Parathyroid adenoma (tissue), 2 donors: ENCODE results near the gene CDKN2D.
A peak's percentile ranks its signal among the peaks of the same experiment; 100 is the strongest.
"Not testable (repeated sequence)": the region's sequence is repeated elsewhere in the genome, so short reads cannot be mapped to it uniquely, and the experiment has no call there.

Experiments used
- H2AFZ ChIP-seq: fragments of 300-600 bp; sonication (generic); one replicate; pipeline ENCODE4 v1.7.0; 2017; ENCODE audit warnings: antibody characterized with exemption, mild to moderate bottlenecking
- H3K27ac ChIP-seq: fragments of 300-600 bp; sonication (generic); one replicate; pipeline ENCODE4 v1.7.0; 2017
- H3K27me3 ChIP-seq: fragments of 300-600 bp; sonication (generic); one replicate; pipeline ENCODE4 v1.7.0; 2017; ENCODE audit warnings: low read length; ENCODE audit not compliant: control insufficient read depth, insufficient read depth
- H3K36me3 ChIP-seq: fragments of 300-600 bp; sonication (generic); one replicate; pipeline ENCODE4 v1.7.0; 2017; ENCODE audit warnings: low read length; ENCODE audit not compliant: control insufficient read depth, insufficient read depth
- H3K4me1 ChIP-seq: fragments of 300-600 bp; sonication (generic); one replicate; pipeline ENCODE4 v1.7.0; 2017; ENCODE audit warnings: control low read depth
- H3K4me2 ChIP-seq: fragments of 300-600 bp; sonication (generic); one replicate; pipeline ENCODE4 v1.7.0; 2017; ENCODE audit warnings: low read length
- H3K4me3 ChIP-seq: fragments of 300-600 bp; sonication (generic); one replicate; pipeline ENCODE4 v1.7.0; 2017; ENCODE audit warnings: low read depth, low read length
- H3K79me2 ChIP-seq: fragments of 300-600 bp; sonication (generic); one replicate; pipeline ENCODE4 v1.7.0; 2017; ENCODE audit warnings: control low read depth
- H3K9ac ChIP-seq: fragments of 300-600 bp; sonication (generic); one replicate; pipeline ENCODE4 v1.7.0; 2017; ENCODE audit warnings: mild to moderate bottlenecking
- H3K9me3 ChIP-seq: fragments of 300-600 bp; sonication (generic); one replicate; pipeline ENCODE4 v1.7.0; 2017; ENCODE audit warnings: low read length; ENCODE audit not compliant: control insufficient read depth
- CTCF ChIP-seq: fragments of 300-600 bp; sonication (generic); IDR thresholded peaks from one replicate; pipeline ENCODE4 v1.7.0; 2017; ENCODE audit warnings: antibody characterized with exemption, mild to moderate bottlenecking
- donor health status: primary hyperparathyroidism.

Gene CDKN2D

DNA sequence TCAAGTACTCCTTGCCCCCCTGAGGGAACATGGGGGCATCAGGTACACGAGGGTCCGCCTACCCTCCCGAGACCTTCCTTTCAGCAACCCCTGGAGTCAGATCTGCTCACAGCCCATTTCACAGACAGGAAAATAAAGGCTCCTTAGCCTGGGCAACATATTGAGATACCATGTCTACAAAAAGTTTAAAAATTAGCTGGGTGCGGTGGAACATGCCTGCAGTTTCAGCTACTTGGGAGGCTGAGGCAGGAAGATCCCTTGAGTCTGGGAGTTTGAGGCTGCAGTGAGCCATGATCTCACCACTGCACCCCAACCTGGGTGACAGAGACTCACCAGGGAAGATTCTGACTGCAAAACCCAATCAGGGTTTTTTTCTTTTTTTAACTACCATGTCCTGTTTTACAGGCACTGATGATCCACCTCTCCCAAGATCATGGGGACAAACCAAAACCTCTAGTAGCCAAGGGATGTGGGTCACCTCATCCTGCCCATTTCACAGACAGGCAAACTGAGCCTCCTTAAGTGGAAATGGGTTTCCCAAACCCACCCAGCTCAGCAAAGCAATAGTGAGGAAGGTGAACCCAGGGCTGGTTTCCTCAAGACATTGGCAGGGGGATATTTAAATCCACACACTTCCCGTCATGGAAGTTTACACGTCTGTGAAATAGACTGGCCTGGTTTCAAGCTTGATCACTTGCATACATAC lies 6.4 kb upstream of the CDKN2D start:
- Histone ChIP-seq H3K4me2 (no peak overlapping the region), H3K9ac (no peak overlapping the region), H2AFZ (no peak overlapping the region), H3K36me3 (no peaks in the 10 kb centered on the region), H3K4me3 (no peak overlapping the region), H3K9me3 (no peaks in the 10 kb centered on the region), H3K27me3 (no peaks in the 10 kb centered on the region), H3K27ac (no peak overlapping the region), H3K79me2 (no peaks in the 10 kb centered on the region), H3K4me1 (no peaks in the 10 kb centered on the region)
- no peak for TF ChIP-seq CTCF

DNA sequence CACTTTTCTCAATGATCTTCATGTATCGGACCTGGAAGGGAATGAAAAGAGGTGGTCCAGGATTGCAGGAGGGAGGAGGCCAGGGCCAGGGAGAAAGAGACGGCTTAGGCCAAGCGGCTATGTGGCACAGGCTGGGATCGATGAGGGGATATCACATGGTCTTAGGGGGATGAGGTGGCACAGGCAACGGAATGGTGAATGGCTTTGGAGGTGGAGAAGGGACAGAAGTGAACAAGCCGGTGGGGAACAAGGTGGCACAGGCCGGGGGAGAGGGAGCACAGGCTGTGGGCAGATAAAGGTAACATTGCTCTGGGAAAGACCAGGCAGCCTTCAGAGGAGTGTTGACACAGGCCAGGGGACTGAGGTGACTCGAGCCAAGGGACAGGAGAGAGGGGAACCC lies 5.7 kb upstream of the CDKN2D start:
- H3K9ac ChIP-seq, result no peak overlapping the region
- no peaks in the 10 kb centered on the region for H3K79me2 ChIP-seq
- no peaks in the 10 kb centered on the region for H3K36me3 ChIP-seq
- H3K4me2 ChIP-seq, result no peak overlapping the region
- no peaks in the 10 kb centered on the region for H3K9me3 ChIP-seq
- H3K27ac ChIP-seq, result no peak overlapping the region
- no peak overlapping the region for H2AFZ ChIP-seq
- H3K27me3 ChIP-seq, result no peaks in the 10 kb centered on the region
- no peak for TF ChIP-seq CTCF
- peaks cover 1% of the 10 kb centered on the region for H3K4me1 ChIP-seq
- no peak overlapping the region for H3K4me3 ChIP-seq

- not testable (repeated sequence) for H3K4me3 ChIP-seq, H3K27me3 ChIP-seq, H3K27ac ChIP-seq, H3K79me2 ChIP-seq, H3K4me2 ChIP-seq, H3K4me1 ChIP-seq, H2AFZ ChIP-seq, H3K9ac ChIP-seq, H3K36me3 ChIP-seq, H3K9me3 ChIP-seq
These were observed 5.0 kb upstream of the CDKN2D start for GRCh38 chr19:10573793-10574192.

DNA sequence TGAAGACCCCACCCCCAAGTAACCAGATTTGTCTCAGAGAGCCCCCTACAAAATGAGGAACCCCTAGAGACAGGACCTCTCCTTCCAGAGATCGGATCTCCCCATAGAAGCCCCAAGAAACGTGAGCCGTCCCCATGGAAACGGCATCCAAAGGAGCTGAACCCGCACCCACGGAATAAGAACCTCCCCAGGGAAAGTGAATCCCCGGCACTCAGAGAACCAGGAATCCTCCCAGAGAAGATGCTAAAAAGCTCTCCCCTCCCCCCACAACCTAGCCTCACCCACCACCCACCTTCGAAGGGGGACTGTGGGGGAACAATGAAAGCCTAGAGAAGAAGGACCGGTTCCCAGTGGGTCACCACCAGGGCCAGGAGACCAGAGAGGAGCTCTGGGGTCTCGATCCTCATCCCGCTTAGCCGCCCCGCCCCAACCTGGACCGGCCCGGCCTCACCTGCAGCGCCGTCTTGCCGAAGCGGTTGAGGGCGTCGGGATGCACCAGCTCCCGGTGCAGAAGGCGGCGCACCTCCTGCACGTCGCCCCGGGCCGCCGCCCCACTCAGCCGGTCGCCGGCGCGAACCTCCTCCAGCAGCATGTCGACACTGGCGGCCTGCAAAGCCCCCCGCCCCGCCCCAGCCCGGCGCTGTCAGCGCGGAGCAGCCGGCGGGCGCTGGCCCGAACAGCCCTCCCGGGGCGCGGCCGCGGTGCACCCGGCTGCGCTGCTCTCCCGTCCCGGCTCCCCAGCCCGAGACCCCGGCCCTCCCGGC lies 535 bp downstream of the CDKN2D start:
- Histone ChIP-seq H3K36me3 (no peaks in the 10 kb centered on the region), H3K79me2 (no peaks in the 10 kb centered on the region), H3K4me3 (peak overlapping the region; percentile 53), H3K4me1 (peaks cover 14% of the 10 kb centered on the region), H3K4me2 (peak overlapping the region; percentile 72), H2AFZ (peak overlapping the region; percentile 45), H3K27me3 (no peaks in the 10 kb centered on the region), H3K9ac (no peak overlapping the region), H3K9me3 (no peaks in the 10 kb centered on the region), H3K27ac (no peak overlapping the region)
- no peak for TF ChIP-seq CTCF

- peaks cover 14% of the 10 kb centered on the region for H3K4me1 ChIP-seq
- H3K27ac ChIP-seq, result no peak overlapping the region
- H3K4me3 ChIP-seq, result peak overlapping the region; percentile 53
- H2AFZ ChIP-seq, result no peak overlapping the region
- no peak overlapping the region for H3K9ac ChIP-seq
- no peak for TF ChIP-seq CTCF
- H3K4me2 ChIP-seq, result peak overlapping the region; percentile 72
- no peaks in the 10 kb centered on the region for H3K27me3 ChIP-seq
- no peaks in the 10 kb centered on the region for H3K9me3 ChIP-seq
- no peaks in the 10 kb centered on the region for H3K79me2 ChIP-seq
- no peaks in the 10 kb centered on the region for H3K36me3 ChIP-seq
These were observed 1.1 kb downstream of the CDKN2D start for GRCh38 chr19:10567656-10568055.
